Measurements from ENCODE around the gene THOC7. TPM values are rescaled to one million over a fixed set of nuclear protein-coding genes. Genes with fewer than 3 reads are reported as not detected.

Gene THOC7
- total and polyA plus RNA-seq, 12 donors, result 71.3 to 204 (median 79.4) TPM

GRCh38 chr3:63853106-63853505 is 10.5 kb downstream of the THOC7 start:
- intact Hi-C loops (cut with DNase I), result no loop called here
- Histone ChIP-seq H3K4me1 (peaks cover 0 to 9% (median 0%) of the 10 kb centered on the region in 9 donors), H3K9me3 (no peaks in the 10 kb centered on the region), H3K27ac (no peak overlapping the region), H3K4me3 (no peak overlapping the region), H3K27me3 (no peaks in the 10 kb centered on the region), H3K36me3 (no peaks in the 10 kb centered on the region)
- WGBS, 2 donors, result 89 to 96% methylated on average over 4 of the region's 4 CpGs
- peak in 2 of 8 donors; percentile 42 to 68 for ATAC-seq
- TF ChIP-seq CTCF (IDR thresholded peaks at IDR 0.05), result no peak
- DNase-seq, result no peak

GRCh38 chr3:63851287-63851686 is 12.3 kb downstream of the THOC7 start:
- no peaks in the 10 kb centered on the region for H3K27me3 ChIP-seq
- ATAC-seq, result no peak
- peaks cover 0 to 9% (median 0%) of the 10 kb centered on the region in 9 donors for H3K4me1 ChIP-seq
- no peaks in the 10 kb centered on the region for H3K9me3 ChIP-seq
- no peak for DNase-seq
- WGBS, 2 donors, result 96 to 97% methylated on average over 3 of the region's 3 CpGs
- no peak for TF ChIP-seq CTCF (IDR thresholded peaks at IDR 0.05)
- intact Hi-C loops (cut with DNase I), result no loop called here
- H3K36me3 ChIP-seq, result no peaks in the 10 kb centered on the region
- H3K27ac ChIP-seq, result no peak overlapping the region
- no peak overlapping the region for H3K4me3 ChIP-seq

- Histone ChIP-seq H3K9me3 (no peaks in the 10 kb centered on the region), H3K27me3 (no peaks in the 10 kb centered on the region), H3K36me3 (no peaks in the 10 kb centered on the region), H3K27ac (no peak overlapping the region), H3K4me1 (peaks cover 0 to 15% (median 0%) of the 10 kb centered on the region in 9 donors), H3K4me3 (no peak overlapping the region)
- 95 to 97% methylated on average over 4 of the region's 4 CpGs for WGBS, 2 donors
- no peak for TF ChIP-seq CTCF (IDR thresholded peaks at IDR 0.05)
- no peak for DNase-seq
- intact Hi-C loops (cut with DNase I), result loop anchor here in 1 of 10 donors (10.0 kb wide), 1 partner anchor 146 kb away; no protein-coding TSS in a partner anchor
- ATAC-seq, result no peak
Measured at GRCh38 chr3:63849175-63849574, 14.4 kb downstream of the THOC7 start.

- Histone ChIP-seq H3K27me3 (no peaks in the 10 kb centered on the region), H3K9me3 (peaks cover 0 to 2% (median 0%) of the 10 kb centered on the region in 11 donors), H3K27ac (no peak overlapping the region), H3K36me3 (no peaks in the 10 kb centered on the region), H3K4me1 (peaks cover 0 to 15% (median 0%) of the 10 kb centered on the region in 9 donors), H3K4me3 (no peak overlapping the region)
- no peak for DNase-seq
- TF ChIP-seq CTCF (IDR thresholded peaks at IDR 0.05), result no peak
- intact Hi-C loops (cut with DNase I), result loop anchor here in 1 of 10 donors (10.0 kb wide), 1 partner anchor 147 kb away; no protein-coding TSS in a partner anchor
- WGBS, 2 donors, result 79 to 85% methylated on average over 1 of the region's 1 CpG
- ATAC-seq, result no peak
Measured at GRCh38 chr3:63847718-63848450, 15.7 kb downstream of the THOC7 start.
